ENCODE measurements around the gene MRPL39. TPM values are rescaled to one million over a fixed set of nuclear protein-coding genes. Genes with fewer than 3 reads are reported as not detected.

The MRPL39 gene
- total and polyA plus RNA-seq, 2 of the 4 experiments (the other 2 are of a cell fraction) = 15.2 to 20.6 TPM

DNA sequence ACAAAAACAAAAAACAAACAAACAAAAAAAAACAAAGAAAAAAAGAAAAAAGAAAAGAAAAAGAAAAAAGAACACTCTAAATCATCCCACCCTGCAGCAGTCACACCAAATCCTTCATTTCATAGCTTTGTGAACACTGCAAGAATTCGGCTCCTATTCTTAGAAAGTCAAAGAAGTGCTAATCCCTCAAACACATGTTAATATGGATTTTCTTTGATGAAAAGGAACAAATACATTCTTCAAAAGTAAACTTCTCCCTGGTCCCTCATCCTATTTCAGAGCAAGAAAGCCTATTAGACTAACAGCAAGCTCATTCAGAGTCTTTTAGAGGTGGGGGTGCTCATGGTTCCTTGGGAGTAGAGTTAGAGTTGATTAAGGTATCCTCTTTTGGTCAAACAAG is 7.2 kb upstream of the MRPL39 start:
- Histone ChIP-seq H3K79me1 (ENCODE audit: low read depth in 1 of 2, low read length in 2 of 2) (no peaks in the 10 kb centered on the region), H2AFZ (replicated peaks; ENCODE audit: low read length, poor library complexity) (no peak overlapping the region), H2AK9ac (replicated peaks; ENCODE audit: low read depth, low read length, poor library complexity) (no peak overlapping the region), H3K14ac (replicated peaks; ENCODE audit: low read depth, low read length) (no peak overlapping the region), H4K91ac (ENCODE audit: insufficient read depth, low read depth, low read length) (no peak overlapping the region), H2AK5ac (ENCODE audit: low read depth, low read length) (no peak overlapping the region), H3K27ac (ENCODE audit: insufficient read depth, low read length) (no peak overlapping the region), H4K8ac (ENCODE audit: low read depth in 2 of 2, low read length in 2 of 2) (no peak overlapping the region), H3K23ac (ENCODE audit: low read depth, low read length) (no peak overlapping the region), H3K36me3 (ENCODE audit: control insufficient read depth, insufficient read depth, low read length) (no peaks in the 10 kb centered on the region), H2BK20ac (ENCODE audit: low read depth, low read length) (no peak overlapping the region), H3K9me1 (ENCODE audit: insufficient read depth, low read length) (no peaks in the 10 kb centered on the region), H3K4ac (ENCODE audit: low read depth, low read length) (no peak overlapping the region), H3K56ac (ENCODE audit: extremely low read depth, insufficient read depth, low read length) (no peak overlapping the region), H3K4me3 (ENCODE audit: insufficient read depth, low read depth, low read length) (no peak overlapping the region), H4K20me1 (ENCODE audit: insufficient read depth, low read length) (no peaks in the 10 kb centered on the region), H4K5ac (ENCODE audit: low read depth, low read length) (no peak overlapping the region), H2BK5ac (ENCODE audit: low read depth, low read length, poor library complexity, severe bottlenecking) (no peak overlapping the region), H2BK120ac (ENCODE audit: low read depth, low read length) (no peak overlapping the region), H2BK15ac (ENCODE audit: low read depth, low read length) (no peak overlapping the region), H3K4me2 (ENCODE audit: low read depth, low read length) (no peak overlapping the region), H3K27me3 (ENCODE audit: control insufficient read depth, insufficient read depth, low read length) (peaks cover 2% of the 10 kb centered on the region), H3K9ac (ENCODE audit: low read depth, low read length) (no peak overlapping the region), H3K9me3 (ENCODE audit: control insufficient read depth, insufficient read depth, low read length) (no peaks in the 10 kb centered on the region), H3K4me1 (ENCODE audit: control insufficient read depth, insufficient read depth, low read length) (no peaks in the 10 kb centered on the region), H3K18ac (ENCODE audit: low read depth, low read length) (no peak overlapping the region)
- ATAC-seq (ENCODE audit: low read depth) = no peak
- CTCF ChIA-PET = no interaction called here
- no CpG with 5 or more reads among the region's 1 CpG for WGBS, 2 experiments (ENCODE audit: extremely low coverage in 2 of 2, insufficient read length in 1 of 2)
- intact Hi-C loops (cut with micrococcal nuclease) = no loop called here
- POLR2A ChIA-PET (ENCODE audit: unreplicated experiment) = no interaction called here
- no peak for DNase-seq
- no peak for TF ChIP-seq CHD1 (IDR thresholded peaks at IDR 0.05; ENCODE audit: low read depth, low read length)
- no peak for TF ChIP-seq RCOR1 (IDR thresholded peaks at IDR 0.05; ENCODE audit: insufficient replicate concordance, low read length)
- TF ChIP-seq CEBPB (IDR thresholded peaks at IDR 0.05; ENCODE audit: low read depth, low read length) = no peak
- TF ChIP-seq FOS (IDR thresholded peaks at IDR 0.05; ENCODE audit: low read depth, low read length) = no peak
- no peak for TF ChIP-seq MXI1 (IDR thresholded peaks at IDR 0.05; ENCODE audit: borderline replicate concordance, low read depth, low read length)
- BruUV-seq (replicated peaks) = no TSS peak
- in situ Hi-C loops (cut with MboI; ENCODE audit: low sequenced_read_pairs) = loop anchor here (25.0 kb wide), 2 partner anchors 573 to 1098 kb away; no protein-coding TSS in a partner anchor
- dilution Hi-C loops (cut with HindIII; ENCODE audit: low sequenced_read_pairs, unreplicated experiment) = no loop called here
